Lung (tissue), 12 donors: Measurements from ENCODE around the gene ACY1. TPM values are rescaled to one million over a fixed set of nuclear protein-coding genes. Genes with fewer than 3 reads are reported as not detected.

ENCODE experiments used
- ATAC-seq: fragments of 200-7000 bp; cut with Tn5 transposase; one replicate; pipeline ENCODE4 v1.9.1; 2020; ENCODE audit warnings: moderate number of reproducible peaks; ENCODE audit not compliant: insufficient read depth, low FRiP score
- DNase-seq, 3 donors: peaks; one replicate each; pipeline ENCODE4 v3.0.0-alpha.2; 2013 to 2017
- H3K27ac ChIP-seq, 2 donors: one replicate each; pipeline ENCODE4 v1.5.1; 2013; ENCODE audit warnings: mild to moderate bottlenecking in 2 of 2, moderate library complexity in 2 of 2, control low read depth in 1 of 2, inconsistent platforms in 1 of 2, low read depth in 1 of 2, low read length in 1 of 2
- H3K27me3 ChIP-seq, 3 donors: one replicate each; pipeline ENCODE4 v1.5.1; 2013; ENCODE audit warnings: low read length in 2 of 3; ENCODE audit not compliant: control insufficient read depth in 3 of 3, insufficient read depth in 3 of 3
- H3K36me3 ChIP-seq, 4 donors: one replicate each; pipeline ENCODE4 v1.5.1; 2013; ENCODE audit warnings: low read length in 4 of 4, mild to moderate bottlenecking in 1 of 4, moderate library complexity in 1 of 4; ENCODE audit not compliant: control insufficient read depth in 4 of 4, insufficient read depth in 4 of 4
- H3K4me1 ChIP-seq, 5 donors: one replicate each; pipeline ENCODE4 v1.5.1; 2013; ENCODE audit warnings: low read length in 5 of 5, mild to moderate bottlenecking in 2 of 5, moderate library complexity in 1 of 5; ENCODE audit not compliant: control insufficient read depth in 5 of 5, insufficient read depth in 5 of 5
- H3K4me3 ChIP-seq: one replicate; pipeline ENCODE4 v1.5.1; 2013; ENCODE audit warnings: mild to moderate bottlenecking, control low read depth, moderate library complexity
- H3K9ac ChIP-seq, 2 donors: one replicate each; pipeline ENCODE4 v1.5.1; 2013; ENCODE audit warnings: low read length in 2 of 2, control low read depth in 1 of 2; ENCODE audit not compliant: insufficient read depth in 1 of 2
- H3K9me3 ChIP-seq, 4 donors: one replicate each; pipeline ENCODE4 v1.5.1; 2013; ENCODE audit warnings: low read length in 3 of 4, mild to moderate bottlenecking in 1 of 4, moderate library complexity in 1 of 4; ENCODE audit not compliant: control insufficient read depth in 4 of 4, insufficient read depth in 3 of 4
- WGBS, 2 donors: extraction: QIAGEN DNeasy Blood & Tissue Kit; methylation state at CpG; one replicate each; pipeline ENCODE4 v1.1.7; 2013; 5-methylcytosine and 5-hydroxymethylcytosine counted together
- polyA plus RNA-seq, 2 donors: library from polyadenylated mRNA; stranded (reverse); fragments of 200-250 nt; gene quantifications; one replicate each; pipeline ENCODE4 v1.2.1, GENCODE V29; 2013
- total RNA-seq, 2 donors: library from RNA; depleted of rRNA in 1 of 2; stranded (reverse); fragments of >200 nt in 1 of 2; gene quantifications; one replicate each; pipeline ENCODE4 v1.2.1, GENCODE V29; 2014 to 2021
- TF ChIP-seq, protein P1 (sequence below): IDR thresholded peaks from 2 replicates; pipeline ENCODE4 v1.5.1; 2012; ENCODE audit warnings: mild to moderate bottlenecking; ENCODE audit errors: control extremely low read depth, extremely low read depth
- donor health status: control.
- donor health status: control.
- donor health status: Bipolar disorder and iron deficiency.
- donor health status: healthy.
- donor health status: DM: yes; HTN: yes; CAD: no.

The ACY1 gene
- total and polyA plus RNA-seq, 4 donors: 19.6 to 52.6 (median 39.0) TPM

DNA sequence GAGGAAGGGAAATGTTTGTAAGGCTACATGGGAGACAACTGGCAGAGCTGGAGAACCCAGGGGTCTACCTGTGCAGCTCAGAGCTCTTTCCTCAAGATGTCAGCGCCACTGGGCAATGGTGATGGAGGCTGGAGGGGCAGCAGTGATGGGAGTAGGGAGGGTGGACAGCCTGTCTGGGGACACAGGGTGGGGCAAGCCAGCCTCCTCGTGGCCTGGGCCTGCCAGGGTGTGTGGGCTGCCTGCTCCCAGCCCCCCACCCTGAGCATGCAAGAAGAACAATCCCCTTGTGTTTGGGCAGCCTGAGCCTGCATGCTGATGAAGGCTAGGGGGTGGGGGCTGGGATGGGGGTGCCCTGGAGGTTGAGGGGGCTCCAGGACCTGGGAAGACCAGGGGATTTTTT lies 17.3 kb upstream of the ACY1 start:
- WGBS, 2 donors: 80 to 96% methylated on average over 2 of the region's 2 CpGs
- no peak for DNase-seq
- Histone ChIP-seq H3K9ac (no peak overlapping the region), H3K4me1 (peaks cover 3 to 38% (median 10%) of the 10 kb centered on the region in 5 donors), H3K27me3 (no peaks in the 10 kb centered on the region), H3K36me3 (no peaks in the 10 kb centered on the region), H3K4me3 (no peak overlapping the region), H3K27ac (no peak overlapping the region), H3K9me3 (no peaks in the 10 kb centered on the region)
- TF ChIP-seq, protein P1, sequence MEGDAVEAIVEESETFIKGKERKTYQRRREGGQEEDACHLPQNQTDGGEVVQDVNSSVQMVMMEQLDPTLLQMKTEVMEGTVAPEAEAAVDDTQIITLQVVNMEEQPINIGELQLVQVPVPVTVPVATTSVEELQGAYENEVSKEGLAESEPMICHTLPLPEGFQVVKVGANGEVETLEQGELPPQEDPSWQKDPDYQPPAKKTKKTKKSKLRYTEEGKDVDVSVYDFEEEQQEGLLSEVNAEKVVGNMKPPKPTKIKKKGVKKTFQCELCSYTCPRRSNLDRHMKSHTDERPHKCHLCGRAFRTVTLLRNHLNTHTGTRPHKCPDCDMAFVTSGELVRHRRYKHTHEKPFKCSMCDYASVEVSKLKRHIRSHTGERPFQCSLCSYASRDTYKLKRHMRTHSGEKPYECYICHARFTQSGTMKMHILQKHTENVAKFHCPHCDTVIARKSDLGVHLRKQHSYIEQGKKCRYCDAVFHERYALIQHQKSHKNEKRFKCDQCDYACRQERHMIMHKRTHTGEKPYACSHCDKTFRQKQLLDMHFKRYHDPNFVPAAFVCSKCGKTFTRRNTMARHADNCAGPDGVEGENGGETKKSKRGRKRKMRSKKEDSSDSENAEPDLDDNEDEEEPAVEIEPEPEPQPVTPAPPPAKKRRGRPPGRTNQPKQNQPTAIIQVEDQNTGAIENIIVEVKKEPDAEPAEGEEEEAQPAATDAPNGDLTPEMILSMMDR: no peak
- no peak for ATAC-seq

DNA sequence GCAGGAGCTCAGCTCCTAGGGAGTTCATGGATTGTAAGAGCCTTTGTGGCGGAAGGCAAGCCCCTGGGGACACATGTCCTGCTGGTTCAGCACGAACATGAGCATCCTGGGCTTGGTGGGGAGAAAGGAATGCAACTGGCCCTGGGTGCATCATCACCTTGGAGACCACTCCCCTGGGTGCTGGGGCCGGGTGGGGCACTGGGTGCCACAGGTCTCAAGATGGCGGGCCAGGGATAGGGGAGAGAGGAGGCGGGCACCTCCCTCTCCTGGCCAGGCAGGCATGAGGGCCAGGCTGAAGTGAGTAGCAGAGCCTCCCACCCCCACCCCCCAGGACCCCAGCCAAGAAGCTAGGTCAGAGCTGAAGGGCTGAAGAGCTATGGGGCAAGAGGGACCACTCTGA lies 16.8 kb upstream of the ACY1 start:
- Histone ChIP-seq H3K27ac (peak overlapping the region in 1 of 2 donors; percentile 93), H3K9ac (no peak overlapping the region), H3K4me3 (peak overlapping the region; percentile 60), H3K36me3 (no peaks in the 10 kb centered on the region), H3K27me3 (no peaks in the 10 kb centered on the region), H3K9me3 (no peaks in the 10 kb centered on the region), H3K4me1 (peaks cover 3 to 38% (median 10%) of the 10 kb centered on the region in 5 donors)
- no peak for ATAC-seq
- TF ChIP-seq, protein P1: no peak
- 78 to 92% methylated on average over 3 to 5 of the region's 5 CpGs for WGBS, 2 donors
- no peak for DNase-seq

DNA sequence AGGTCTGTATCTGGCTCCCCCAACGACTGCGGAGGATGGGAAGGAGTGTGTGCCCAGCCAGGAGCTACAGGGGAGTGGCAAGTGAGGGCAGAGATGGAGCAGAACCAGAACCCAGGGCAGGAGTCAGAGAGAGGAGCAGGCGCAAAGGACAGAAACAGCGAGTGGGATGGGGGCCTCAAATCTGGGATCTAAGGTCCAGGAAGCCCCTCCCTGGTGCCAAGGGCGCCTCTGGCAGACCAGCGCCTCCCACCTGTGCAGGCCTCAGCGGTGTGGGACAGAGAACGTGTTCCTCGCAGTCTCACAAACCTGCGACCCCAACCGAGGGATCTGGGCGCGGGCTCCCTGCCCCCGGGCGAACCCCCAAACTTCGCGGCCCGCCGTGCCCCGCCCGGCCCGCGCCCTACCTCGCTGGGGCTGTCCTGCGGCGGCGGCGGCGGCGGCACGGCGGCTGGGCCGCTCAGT lies 16.4 kb upstream of the ACY1 start:
- TF ChIP-seq, protein P1: no peak
- H3K27ac ChIP-seq: peak overlapping the region; percentile 62 to 93

More for the DNA sequence above, 16.4 kb upstream of the ACY1 start:
- 4 to 8% methylated on average over 28 to 33 of the region's 33 CpGs for WGBS, 2 donors
- H3K9me3 ChIP-seq: no peaks in the 10 kb centered on the region
- H3K4me3 ChIP-seq: peak overlapping the region; percentile 60
- H3K27me3 ChIP-seq: no peaks in the 10 kb centered on the region
- peak overlapping the region; percentile 75 to 89 for H3K9ac ChIP-seq
- DNase-seq (peak; percentile 22 to 30 (median 24)), ATAC-seq (no peak)
- no peaks in the 10 kb centered on the region for H3K36me3 ChIP-seq
- peaks cover 3 to 38% (median 10%) of the 10 kb centered on the region in 5 donors for H3K4me1 ChIP-seq
